Mucosa of descending colon (tissue), 3 donors: ENCODE data around the gene MTFMT. TPM values are rescaled to one million over a fixed set of nuclear protein-coding genes. Genes with fewer than 3 reads are reported as not detected.

Experiments
- ATAC-seq: fragments of 200-7000 bp; cut with Tn5 transposase; one replicate; pipeline ENCODE4 v1.9.1; 2020; ENCODE audit warnings: mild to moderate bottlenecking, moderate library complexity
- DNase-seq, 3 donors: peaks; one replicate each; pipeline ENCODE4 v3.0.0-alpha.2; 2020
- H3K36me3 ChIP-seq: fragments of 200-600 bp; one replicate; pipeline ENCODE4 v1.8.0; 2021; ENCODE audit warnings: low read depth, mild to moderate bottlenecking
- H3K4me1 ChIP-seq: fragments of 200-600 bp; one replicate; pipeline ENCODE4 v1.8.0; 2021; ENCODE audit warnings: low read depth, mild to moderate bottlenecking
- H3K4me3 ChIP-seq: fragments of 200-600 bp; one replicate; pipeline ENCODE4 v1.8.0; 2021; ENCODE audit warnings: mild to moderate bottlenecking
- H3K9me3 ChIP-seq: fragments of 200-600 bp; one replicate; pipeline ENCODE4 v1.8.0; 2021; ENCODE audit warnings: mild to moderate bottlenecking
- intact Hi-C, 2 donors: fragments of 100-400 bp; cut with DNase I in 1 of 2; cut with micrococcal nuclease in 1 of 2; formaldehyde crosslinking; loops; one replicate each; pipeline versions ENCODE4 v1.11.0 to v1.11.1; 2022; cut with DNase I, micrococcal nuclease
- total RNA-seq, 3 donors: library from RNA; stranded (reverse); fragmentation: NEBNext Ultra II Directional in 2 of 3; extraction: Animal tissue kit (Norgen Biotek cat#: 25700) in 2 of 3; gene quantifications; one replicate each; pipeline versions ENCODE4 v1.2.1 to v1.2.4, GENCODE V29; 2021 to 2023
- TF ChIP-seq, protein P1 (sequence below): fragments of 200-600 bp; IDR thresholded peaks from one replicate; pipeline ENCODE4 v1.8.0; 2022; ENCODE audit warnings: antibody characterized with exemption, mild to moderate bottlenecking
- donor health status: DM: no; HTN: no; CAD: no; lungs with moderate emphysema.
- donor health status: DM: no; HTN: no; CAD: no.
- donor health status: DM: no; HTN: yes; CAD: no.

Gene MTFMT
- total RNA-seq, 3 donors from 2014 or later: 17.5 to 24.0 (median 19.2) TPM

- TF ChIP-seq, protein P1, sequence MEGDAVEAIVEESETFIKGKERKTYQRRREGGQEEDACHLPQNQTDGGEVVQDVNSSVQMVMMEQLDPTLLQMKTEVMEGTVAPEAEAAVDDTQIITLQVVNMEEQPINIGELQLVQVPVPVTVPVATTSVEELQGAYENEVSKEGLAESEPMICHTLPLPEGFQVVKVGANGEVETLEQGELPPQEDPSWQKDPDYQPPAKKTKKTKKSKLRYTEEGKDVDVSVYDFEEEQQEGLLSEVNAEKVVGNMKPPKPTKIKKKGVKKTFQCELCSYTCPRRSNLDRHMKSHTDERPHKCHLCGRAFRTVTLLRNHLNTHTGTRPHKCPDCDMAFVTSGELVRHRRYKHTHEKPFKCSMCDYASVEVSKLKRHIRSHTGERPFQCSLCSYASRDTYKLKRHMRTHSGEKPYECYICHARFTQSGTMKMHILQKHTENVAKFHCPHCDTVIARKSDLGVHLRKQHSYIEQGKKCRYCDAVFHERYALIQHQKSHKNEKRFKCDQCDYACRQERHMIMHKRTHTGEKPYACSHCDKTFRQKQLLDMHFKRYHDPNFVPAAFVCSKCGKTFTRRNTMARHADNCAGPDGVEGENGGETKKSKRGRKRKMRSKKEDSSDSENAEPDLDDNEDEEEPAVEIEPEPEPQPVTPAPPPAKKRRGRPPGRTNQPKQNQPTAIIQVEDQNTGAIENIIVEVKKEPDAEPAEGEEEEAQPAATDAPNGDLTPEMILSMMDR: no peak
- intact Hi-C loops: no loop called here
- Histone ChIP-seq H3K36me3 (no peaks in the 10 kb centered on the region), H3K9me3 (no peaks in the 10 kb centered on the region), H3K4me3 (peak within 1 kb of the TSS; percentile 73), H3K4me1 (peaks cover 10% of the 10 kb centered on the region)
- ATAC-seq (peak; percentile 96), DNase-seq (peak; percentile 91 to 96 (median 96))
Measured at GRCh38 chr15:64989416-64990167, 39.8 kb downstream of the MTFMT start, which contains the start of gene SPG21. Gene SPG21 (minus strand): TSS chr15:64989914. CDS start chr15:64983569, 6,345 bp downstream.

GRCh38 chr15:64987136-64987535, 42.3 kb downstream of the MTFMT start:
- DNase-seq: no peak
- H3K36me3 ChIP-seq: no peaks in the 10 kb centered on the region
- H3K4me1 ChIP-seq: peaks cover 10% of the 10 kb centered on the region
- H3K4me3 ChIP-seq: no peak overlapping the region
- intact Hi-C loops: no loop called here
- TF ChIP-seq, protein P1: no peak
- no peak for ATAC-seq
- H3K9me3 ChIP-seq: no peaks in the 10 kb centered on the region

- no peak overlapping the region for H3K4me3 ChIP-seq
- no peak for DNase-seq
Measured at GRCh38 chr15:64985366-64986033, 43.9 kb downstream of the MTFMT start.

DNA sequence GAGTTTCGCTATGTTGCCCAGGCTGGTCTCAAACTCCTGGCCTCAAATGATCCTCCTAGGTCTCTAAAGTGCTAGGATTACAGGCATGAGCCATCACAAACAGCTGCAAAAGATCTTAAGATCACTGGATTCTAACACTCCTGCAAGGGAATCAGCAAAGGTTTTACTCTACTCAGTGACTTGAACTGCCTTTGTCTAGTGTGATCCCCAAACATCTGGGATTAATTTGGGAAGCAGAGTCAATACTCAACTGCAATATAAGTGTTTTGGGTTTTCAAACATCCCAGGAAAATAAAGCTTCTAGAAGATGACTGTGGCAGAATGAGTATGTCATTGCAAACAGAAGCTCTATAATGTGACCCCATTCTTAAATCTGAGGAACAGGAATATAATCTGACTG, 47.0 kb downstream of the MTFMT start:
- H3K4me1 ChIP-seq: peaks cover 4% of the 10 kb centered on the region
- ATAC-seq: no peak
- TF ChIP-seq, protein P1: no peak

More at GRCh38 chr15:64985366-64986033, 43.9 kb downstream of the MTFMT start:
- intact Hi-C loops: no loop called here
- Histone ChIP-seq H3K36me3 (no peaks in the 10 kb centered on the region), H3K4me1 (peaks cover 4% of the 10 kb centered on the region), H3K9me3 (no peaks in the 10 kb centered on the region)
- ATAC-seq: peak; percentile 42
- TF ChIP-seq, protein P1: no peak

DNA sequence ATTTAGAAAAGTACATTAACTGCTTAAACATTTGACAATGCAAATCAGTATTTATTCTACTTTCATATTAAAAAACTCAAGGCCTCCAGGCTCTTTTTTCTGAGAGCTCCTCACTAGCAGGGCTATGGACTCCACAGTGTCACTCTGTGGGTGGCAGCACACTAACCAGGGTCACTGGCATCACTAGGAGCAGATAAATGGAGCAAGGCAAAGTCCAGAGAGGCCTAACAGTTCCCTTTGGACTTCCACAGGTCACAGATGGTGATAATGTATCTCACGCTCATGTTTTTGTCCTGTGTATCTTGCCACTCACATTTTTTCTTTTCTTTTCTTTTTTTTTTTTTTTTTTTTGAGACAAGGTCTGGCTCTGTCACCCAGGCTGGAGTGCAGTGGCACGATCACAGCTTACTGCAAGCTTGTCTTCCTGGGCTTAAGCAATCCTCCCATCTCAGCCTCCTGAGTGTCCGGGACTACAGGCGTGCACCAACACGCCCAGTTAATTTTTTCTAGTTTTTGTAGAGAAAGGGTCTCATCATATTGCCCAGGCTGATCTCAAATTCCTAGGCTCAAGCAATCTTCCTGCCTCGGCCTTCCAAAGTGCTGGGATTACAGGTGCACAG, 47.5 kb downstream of the MTFMT start:
- DNase-seq: no peak
- no peaks in the 10 kb centered on the region for H3K9me3 ChIP-seq
- peaks cover 4% of the 10 kb centered on the region for H3K4me1 ChIP-seq
- TF ChIP-seq, protein P1: no peak
- ATAC-seq: no peak
- intact Hi-C loops: no loop called here
- H3K36me3 ChIP-seq: no peaks in the 10 kb centered on the region
- no peak overlapping the region for H3K4me3 ChIP-seq

More for the DNA sequence above, 47.0 kb downstream of the MTFMT start:
- intact Hi-C loops: no loop called here
- H3K9me3 ChIP-seq: no peaks in the 10 kb centered on the region
- no peak overlapping the region for H3K4me3 ChIP-seq
- no peak for DNase-seq
- H3K36me3 ChIP-seq: no peaks in the 10 kb centered on the region
